H1 (cell line): Measurements from ENCODE around the gene SLC8A1. TPM values are rescaled to one million over a fixed set of nuclear protein-coding genes. Genes with fewer than 3 reads are reported as not detected.

Experiments
- CTCF ChIA-PET: fragments of 300-600 bp; sonication (Branson Sonifier 250); formaldehyde crosslinking; loops from one replicate; lab custom pipeline; 2021; ENCODE audit not compliant: partially characterized antibody; lab: Charles Lee
- POLR2A ChIA-PET: fragments of 300-600 bp; sonication (Branson Sonifier 250); formaldehyde crosslinking; loops from one replicate; lab custom pipeline; 2021; ENCODE audit warnings: inconsistent platforms; ENCODE audit not compliant: partially characterized antibody; lab: Charles Lee
- DNase-seq, 2 experiments: peaks; one replicate each; pipeline versions ENCODE4 v3.0.0 to v3.0.0-alpha.2; 2010 to 2022; ENCODE audit warnings: low spot score in 2 of 2, low read depth in 1 of 2, mixed read lengths in 1 of 2
- FAIRE-seq: peaks from 2 replicates; lab custom pipeline; 2011; peaks lifted over from hg19 to GRCh38; lab: Jason Lieb, UNC
- H2AFZ ChIP-seq: 2 replicates; pipeline ENCODE4 v1.8.1; 2012; ENCODE audit warnings: low read length, inconsistent platforms
- H2AK5ac ChIP-seq: 2 replicates; pipeline ENCODE4 v1.6.1; 2013; ENCODE audit warnings: low read depth, low read length
- H2BK120ac ChIP-seq: replicated peaks from 2 replicates; pipeline ENCODE3; 2013; ENCODE audit warnings: low read depth, low read length, inconsistent platforms
- H2BK12ac ChIP-seq: 2 replicates; pipeline ENCODE4 v1.6.1; 2013; ENCODE audit warnings: low read depth, low read length
- H2BK15ac ChIP-seq: 2 replicates; pipeline ENCODE4 v1.6.1; 2013; ENCODE audit warnings: low read length
- H2BK20ac ChIP-seq: 2 replicates; pipeline ENCODE4 v1.6.1; 2013; ENCODE audit warnings: low read length
- H2BK5ac ChIP-seq: 2 replicates; pipeline ENCODE4 v1.6.1; 2013; ENCODE audit warnings: low read depth, low read length
- H3K14ac ChIP-seq: 2 replicates; pipeline ENCODE4 v1.6.1; 2013; ENCODE audit warnings: inconsistent platforms; ENCODE audit not compliant: insufficient read length
- H3K18ac ChIP-seq: 2 replicates; pipeline ENCODE4 v1.6.1; 2013; ENCODE audit warnings: low read length; ENCODE audit errors: extremely low read depth
- H3K23ac ChIP-seq: 2 replicates; pipeline ENCODE4 v1.6.1; 2013; ENCODE audit warnings: inconsistent platforms; ENCODE audit not compliant: insufficient read length
- H3K23me2 ChIP-seq: 2 replicates; pipeline ENCODE4 v1.6.1; 2013; ENCODE audit warnings: low read depth, low read length
- H3K27ac ChIP-seq: 2 replicates; pipeline ENCODE4 v1.6.1; 2011; ENCODE audit warnings: low read depth, low read length, inconsistent platforms
- H3K27me3 ChIP-seq, 4 experiments: replicated peaks in 1 of 4; 1 replicate in 1 of 4; 2 replicates in 3 of 4; pipeline versions ENCODE4 v1.6.1 to v1.8.1; 2011 to 2013; ENCODE audit warnings: low read length in 3 of 4, mild to moderate bottlenecking in 3 of 4, inconsistent platforms in 2 of 4, mixed read lengths in 2 of 4, moderate library complexity in 1 of 4; ENCODE audit not compliant: control insufficient read depth in 3 of 4, insufficient read depth in 3 of 4; ENCODE audit errors: extremely low read depth in 1 of 4
- H3K36me3 ChIP-seq, 4 experiments: 2 replicates each; pipeline versions ENCODE4 v1.6.1 to v1.8.1; 2011 to 2013; ENCODE audit warnings: mild to moderate bottlenecking in 4 of 4, low read length in 3 of 4, moderate library complexity in 2 of 4, control low read depth in 1 of 4, inconsistent platforms in 1 of 4; ENCODE audit not compliant: insufficient read depth in 4 of 4, control insufficient read depth in 2 of 4
- H3K4ac ChIP-seq: replicated peaks from 2 replicates; pipeline ENCODE3; 2013; ENCODE audit warnings: low read length, low read depth, mixed read lengths, inconsistent platforms; ENCODE audit not compliant: insufficient read length
- H3K4me1 ChIP-seq, 4 experiments: replicated peaks in 1 of 4; 1 replicate in 1 of 4; 2 replicates in 3 of 4; pipeline versions ENCODE4 v1.6.1 to v1.8.1; 2011 to 2013; ENCODE audit warnings: low read length in 3 of 4, inconsistent platforms in 2 of 4, mixed read lengths in 1 of 4; ENCODE audit not compliant: insufficient read depth in 4 of 4, control insufficient read depth in 3 of 4
- H3K4me2 ChIP-seq, 2 experiments: 2 replicates each; pipeline versions ENCODE4 v1.6.1 to v1.8.1; 2011 to 2013; ENCODE audit warnings: low read depth in 2 of 2, low read length in 2 of 2, control low read depth in 1 of 2, inconsistent platforms in 1 of 2, mild to moderate bottlenecking in 1 of 2; ENCODE audit not compliant: insufficient read depth in 1 of 2
- H3K4me3 ChIP-seq, 4 experiments: fragments of 200-600, 300-600 bp in 1 of 4; sonication (generic), shearing (Covaris generic), sonication (Bioruptor Twin) in 1 of 4; 2 replicates each; pipeline versions ENCODE4 v1.5.1 to v1.8.1; 2011 to 2016; ENCODE audit warnings: low read length in 4 of 4, low read depth in 3 of 4, control low read depth in 2 of 4, inconsistent platforms in 2 of 4, mild to moderate bottlenecking in 2 of 4, mixed read lengths in 1 of 4, moderate library complexity in 1 of 4; ENCODE audit not compliant: insufficient read depth in 2 of 4; ENCODE audit errors: extremely low read depth in 1 of 4
- H3K56ac ChIP-seq: replicated peaks from 2 replicates; pipeline ENCODE3; 2013; ENCODE audit warnings: low read depth, mild to moderate bottlenecking, mixed read lengths, low read length, inconsistent platforms; ENCODE audit not compliant: insufficient read length
- H3K79me1 ChIP-seq: 2 replicates; pipeline ENCODE4 v1.6.1; 2013; ENCODE audit warnings: low read depth, low read length, control low read depth
- H3K79me2 ChIP-seq, 2 experiments: 2 replicates each; pipeline versions ENCODE4 v1.6.1 to v1.8.1; 2012 to 2013; ENCODE audit warnings: low read length in 2 of 2, mild to moderate bottlenecking in 2 of 2, inconsistent platforms in 1 of 2; ENCODE audit not compliant: insufficient read depth in 2 of 2, control insufficient read depth in 1 of 2
- H3K9ac ChIP-seq, 4 experiments: replicated peaks in 1 of 4; 1 replicate in 1 of 4; 2 replicates in 3 of 4; pipeline versions ENCODE4 v1.6.1 to v1.8.1; 2011 to 2013; ENCODE audit warnings: low read depth in 3 of 4, low read length in 3 of 4, control low read depth in 2 of 4, mild to moderate bottlenecking in 2 of 4, moderate library complexity in 2 of 4, inconsistent platforms in 1 of 4; ENCODE audit errors: extremely low read depth in 1 of 4
- H3K9me3 ChIP-seq, 2 experiments: 2 replicates each; pipeline versions ENCODE4 v1.6.1 to v1.8.1; 2012 to 2013; ENCODE audit warnings: mild to moderate bottlenecking in 2 of 2, moderate library complexity in 2 of 2, control low read depth in 1 of 2, inconsistent platforms in 1 of 2, low read depth in 1 of 2, low read length in 1 of 2, mixed read lengths in 1 of 2; ENCODE audit not compliant: insufficient read depth in 2 of 2
- H4K20me1 ChIP-seq, 2 experiments: replicated peaks in 1 of 2; 2 replicates each; pipeline versions ENCODE3 to v1.8.1; 2011 to 2013; ENCODE audit warnings: inconsistent platforms in 2 of 2, low read length in 2 of 2, mild to moderate bottlenecking in 1 of 2; ENCODE audit not compliant: insufficient read depth in 2 of 2, control insufficient read depth in 1 of 2
- H4K5ac ChIP-seq: 2 replicates; pipeline ENCODE4 v1.6.1; 2013; ENCODE audit warnings: low read length, low read depth, mixed read lengths, inconsistent platforms; ENCODE audit not compliant: insufficient read length
- H4K8ac ChIP-seq: 2 replicates; pipeline ENCODE4 v1.8.0; 2013; ENCODE audit warnings: mild to moderate bottlenecking, moderate library complexity, low read length, inconsistent platforms; ENCODE audit not compliant: insufficient read depth; ENCODE audit errors: extremely low read depth
- H4K91ac ChIP-seq: replicated peaks from 2 replicates; pipeline ENCODE3; 2013; ENCODE audit warnings: low read length, mixed read lengths, inconsistent platforms; ENCODE audit not compliant: insufficient read length
- BACH1 ChIP-seq: IDR thresholded peaks from 2 replicates; pipeline ENCODE4 v1.6.1; 2012; ENCODE audit warnings: low read length, improper control_type of control experiment
- PHF8 ChIP-seq: fragments of 200-600 bp; sonication (generic); conservative IDR thresholded peaks from 2 replicates; pipeline ENCODE4 v1.7.1; 2012; ENCODE audit warnings: low read depth, mild to moderate bottlenecking, inconsistent platforms, low read length, moderate library complexity
- RAD21 ChIP-seq, 2 experiments: IDR thresholded peaks in 1 of 2; conservative IDR thresholded peaks in 1 of 2; 2 replicates each; pipeline ENCODE4 v1.6.1; 2011; ENCODE audit warnings: low read depth in 2 of 2, low read length in 2 of 2, improper control_type of control experiment in 1 of 2, inconsistent platforms in 1 of 2, mild to moderate bottlenecking in 1 of 2, moderate library complexity in 1 of 2
- SRF ChIP-seq: IDR thresholded peaks from 2 replicates; pipeline ENCODE4 v1.6.1; 2011; ENCODE audit warnings: mild to moderate bottlenecking, low read depth, low read length, moderate library complexity
- WGBS, 2 experiments: shearing (Covaris generic) in 1 of 2; methylation state at CpG; one replicate each; pipeline versions ENCODE4 v1.1.6 to v1.1.7; 2013 to 2015; ENCODE audit warnings: low lambda C conversion rate in 2 of 2, mixed read lengths in 2 of 2, inconsistent platforms in 1 of 2, low coverage in 1 of 2, missing lambda C conversion rate in 1 of 2; ENCODE audit not compliant: insufficient replicate concordance in 2 of 2, insufficient coverage in 1 of 2, insufficient read length in 1 of 2; ENCODE audit errors: extremely low coverage in 1 of 2, missing lambda C conversion rate in 1 of 2; 5-methylcytosine and 5-hydroxymethylcytosine counted together
- polyA plus RNA-seq, 7 experiments: library from polyadenylated mRNA; depleted of rRNA in 3 of 7; stranded (reverse) in 5 of 7; unstranded in 2 of 7; fragments of >200 nt in 5 of 7; fragments of 200-250 nt in 2 of 7; gene quantifications; 1 replicate in 5 of 7; 2 replicates in 1 of 7; 4 replicates in 1 of 7; pipeline versions ENCODE4 v1.2.1 to v1.2.3, GENCODE V29; 2011 to 2013; ENCODE audit warnings: missing spikeins in 2 of 7, mixed read lengths in 2 of 7
- total RNA-seq: library from RNA; stranded (reverse); fragmentation: NEBNext Ultra II Directional; extraction: Animal tissue kit (Norgen Biotek cat#: 25700); gene quantifications from 2 replicates; pipeline ENCODE4 v1.2.1, GENCODE V29; 2021

The SLC8A1 gene
- total and polyA plus RNA-seq, 2 of the 8 experiments (the other 6 are each of a cell fraction or from before 2014, with no cell fraction given), result 0.68 to 3.6 TPM

- Histone ChIP-seq H2BK5ac (no peak overlapping the region), H3K56ac (no peak overlapping the region), H4K20me1 (no peaks in the 10 kb centered on the region), H2BK12ac (no peak overlapping the region), H2BK15ac (no peak overlapping the region; the same call in 1 of the 2 replicates), H3K27ac (no peak overlapping the region), H2AK5ac (no peak overlapping the region), H3K4me1 (no peaks in the 10 kb centered on the region), H2BK120ac (no peak overlapping the region), H3K23me2 (no peaks in the 10 kb centered on the region), H4K91ac (no peak overlapping the region), H4K5ac (no peak overlapping the region), H2AFZ (no peak overlapping the region), H3K79me2 (no peaks in the 10 kb centered on the region), H3K79me1 (no peaks in the 10 kb centered on the region), H3K36me3 (no peaks in the 10 kb centered on the region), H3K18ac (no peak overlapping the region), H3K4me3 (no peak overlapping the region), H2BK20ac (no peak overlapping the region), H3K27me3 (no peaks in the 10 kb centered on the region), H3K9ac (no peak overlapping the region), H3K23ac (no peak overlapping the region), H3K14ac (no peak overlapping the region), H3K4ac (no peak overlapping the region), H4K8ac (no peak overlapping the region), H3K9me3 (no peaks in the 10 kb centered on the region), H3K4me2 (no peak overlapping the region)
- TF ChIP-seq BACH1, result no peak
- TF ChIP-seq SRF, result no peak
- 0 out of 4 replicates have a peak, but pooled peaks of 1 of the 2 experiments have one; percentile 5 for TF ChIP-seq RAD21 (IDR thresholded peaks at IDR 0.05 in 1 of 2, conservative IDR thresholded peaks at IDR 0.05 in 1 of 2; ENCODE audit: low read depth in 2 of 2, low read length in 2 of 2)
- TF ChIP-seq PHF8, result no peak
- POLR2A ChIA-PET, result no interaction called here
- WGBS, 2 experiments, result 91% methylated on average over 6 of the region's 6 CpGs; no CpG with 5 or more reads in 1 of the 2 experiments
- FAIRE-seq (no peak), DNase-seq (no peak)
- CTCF ChIA-PET, result interaction anchor here (1.2 kb wide), 1 partner anchor 28 kb away, joined by 3 read pairs; no protein-coding TSS in a partner anchor
These were observed 273.6 kb downstream of the SLC8A1 start for GRCh38 chr2:40178171-40178778.
